T-helper 2 cell treated with Interferon-gamma antibody and Interleukin-4, amounts not matched to agents 5 μg/mL and 100 μg/mL, for 36 hours (primary cell): ENCODE data around the gene JAK1.

ENCODE experiments used
- DNase-seq: peaks from one replicate; pipeline ENCODE4 v3.0.0; 2021; ENCODE audit warnings: low spot score
- H3K27ac Mint-ChIP-seq: one replicate; pipeline ENCODE4 v1.8.0; 2021; ENCODE audit warnings: mild to moderate bottlenecking, mixed read lengths
- H3K27me3 Mint-ChIP-seq: one replicate; pipeline ENCODE4 v1.8.0; 2021; ENCODE audit warnings: low read depth, mixed read lengths
- H3K36me3 Mint-ChIP-seq: one replicate; pipeline ENCODE4 v1.8.0; 2021; ENCODE audit warnings: low read depth, mixed read lengths
- H3K4me1 Mint-ChIP-seq: one replicate; pipeline ENCODE4 v1.8.0; 2021; ENCODE audit warnings: low read depth, mixed read lengths
- H3K4me3 Mint-ChIP-seq: one replicate; pipeline ENCODE4 v1.8.0; 2022; ENCODE audit warnings: mild to moderate bottlenecking, moderate library complexity, mixed read lengths
- H3K9me3 Mint-ChIP-seq: one replicate; pipeline ENCODE4 v1.8.0; 2021; ENCODE audit warnings: mixed read lengths

The JAK1 gene

GRCh38 chr1:64856553-64856952, 109.8 kb downstream of the JAK1 start:
- no peak for DNase-seq
- H3K9me3 Mint-ChIP-seq: no peaks in the 10 kb centered on the region
- peaks cover 72% of the 10 kb centered on the region for H3K36me3 Mint-ChIP-seq
- H3K4me1 Mint-ChIP-seq: no peaks in the 10 kb centered on the region
- H3K27me3 Mint-ChIP-seq: no peaks in the 10 kb centered on the region
- no peak overlapping the region for H3K4me3 Mint-ChIP-seq
- H3K27ac Mint-ChIP-seq: no peak overlapping the region

GRCh38 chr1:64855557-64855956, 110.8 kb downstream of the JAK1 start:
- Mint-ChIP-seq H3K36me3 (peaks cover 72% of the 10 kb centered on the region), H3K9me3 (no peaks in the 10 kb centered on the region), H3K4me1 (no peaks in the 10 kb centered on the region), H3K4me3 (no peak overlapping the region), H3K27ac (no peak overlapping the region), H3K27me3 (no peaks in the 10 kb centered on the region)
- DNase-seq: no peak

GRCh38 chr1:64854674-64855073, 111.7 kb downstream of the JAK1 start:
- peak overlapping the region; percentile 52 for H3K27ac Mint-ChIP-seq

GRCh38 chr1:64851664-64852063, 114.7 kb downstream of the JAK1 start:
- no peaks in the 10 kb centered on the region for H3K4me1 Mint-ChIP-seq
- no peaks in the 10 kb centered on the region for H3K9me3 Mint-ChIP-seq
- H3K36me3 Mint-ChIP-seq: peaks cover 59% of the 10 kb centered on the region
- no peaks in the 10 kb centered on the region for H3K27me3 Mint-ChIP-seq
- H3K27ac Mint-ChIP-seq: no peak overlapping the region
- DNase-seq: no peak
- no peak overlapping the region for H3K4me3 Mint-ChIP-seq

More at GRCh38 chr1:64854674-64855073, 111.7 kb downstream of the JAK1 start:
- no peak for DNase-seq
- no peaks in the 10 kb centered on the region for H3K4me1 Mint-ChIP-seq
- no peaks in the 10 kb centered on the region for H3K9me3 Mint-ChIP-seq
- H3K27me3 Mint-ChIP-seq: no peaks in the 10 kb centered on the region
- H3K4me3 Mint-ChIP-seq: no peak overlapping the region
- H3K36me3 Mint-ChIP-seq: peaks cover 74% of the 10 kb centered on the region

GRCh38 chr1:64850846-64851245, 115.5 kb downstream of the JAK1 start:
- Mint-ChIP-seq H3K27ac (no peak overlapping the region), H3K4me1 (no peaks in the 10 kb centered on the region), H3K36me3 (peaks cover 64% of the 10 kb centered on the region), H3K4me3 (no peak overlapping the region), H3K27me3 (no peaks in the 10 kb centered on the region), H3K9me3 (no peaks in the 10 kb centered on the region)
- no peak for DNase-seq

- H3K4me3 Mint-ChIP-seq: no peak overlapping the region
- peaks cover 60% of the 10 kb centered on the region for H3K36me3 Mint-ChIP-seq
- no peaks in the 10 kb centered on the region for H3K27me3 Mint-ChIP-seq
- no peaks in the 10 kb centered on the region for H3K4me1 Mint-ChIP-seq
- no peak for DNase-seq
- no peaks in the 10 kb centered on the region for H3K9me3 Mint-ChIP-seq
- no peak overlapping the region for H3K27ac Mint-ChIP-seq
These were observed 116.4 kb downstream of the JAK1 start for GRCh38 chr1:64849942-64850341.

- DNase-seq: no peak
- Mint-ChIP-seq H3K4me1 (no peaks in the 10 kb centered on the region), H3K4me3 (no peak overlapping the region), H3K27me3 (no peaks in the 10 kb centered on the region), H3K9me3 (no peaks in the 10 kb centered on the region), H3K36me3 (peaks cover 63% of the 10 kb centered on the region), H3K27ac (no peak overlapping the region)
These were observed 117.5 kb downstream of the JAK1 start for GRCh38 chr1:64848803-64849202.

GRCh38 chr1:64848136-64848535, 118.2 kb downstream of the JAK1 start:
- peaks cover 61% of the 10 kb centered on the region for H3K36me3 Mint-ChIP-seq
- no peaks in the 10 kb centered on the region for H3K4me1 Mint-ChIP-seq
- no peak overlapping the region for H3K27ac Mint-ChIP-seq
- H3K9me3 Mint-ChIP-seq: no peaks in the 10 kb centered on the region
- no peak overlapping the region for H3K4me3 Mint-ChIP-seq
- no peaks in the 10 kb centered on the region for H3K27me3 Mint-ChIP-seq
- no peak for DNase-seq

GRCh38 chr1:64847666-64848065, 118.7 kb downstream of the JAK1 start:
- Mint-ChIP-seq H3K27me3 (no peaks in the 10 kb centered on the region), H3K36me3 (peaks cover 59% of the 10 kb centered on the region), H3K9me3 (no peaks in the 10 kb centered on the region), H3K27ac (no peak overlapping the region), H3K4me3 (no peak overlapping the region), H3K4me1 (no peaks in the 10 kb centered on the region)
- no peak for DNase-seq

- DNase-seq: no peak
- Mint-ChIP-seq H3K36me3 (peaks cover 53% of the 10 kb centered on the region), H3K27me3 (no peaks in the 10 kb centered on the region), H3K9me3 (no peaks in the 10 kb centered on the region), H3K27ac (peak overlapping the region; percentile 15), H3K4me1 (no peaks in the 10 kb centered on the region), H3K4me3 (no peak overlapping the region)
These were observed 119.5 kb downstream of the JAK1 start for GRCh38 chr1:64846573-64847430.

GRCh38 chr1:64845831-64846425, 120.4 kb downstream of the JAK1 start:
- H3K4me3 Mint-ChIP-seq: no peak overlapping the region
- DNase-seq: no peak
- H3K36me3 Mint-ChIP-seq: peaks cover 55% of the 10 kb centered on the region
- no peaks in the 10 kb centered on the region for H3K4me1 Mint-ChIP-seq
- peak overlapping the region; percentile 15 for H3K27ac Mint-ChIP-seq
- H3K9me3 Mint-ChIP-seq: no peaks in the 10 kb centered on the region
- no peaks in the 10 kb centered on the region for H3K27me3 Mint-ChIP-seq

GRCh38 chr1:64844609-64845008, 121.7 kb downstream of the JAK1 start:
- Mint-ChIP-seq H3K4me3 (no peak overlapping the region), H3K4me1 (no peaks in the 10 kb centered on the region), H3K27ac (no peak overlapping the region), H3K27me3 (no peaks in the 10 kb centered on the region), H3K9me3 (no peaks in the 10 kb centered on the region), H3K36me3 (peaks cover 52% of the 10 kb centered on the region)
- DNase-seq: no peak

- H3K27ac Mint-ChIP-seq: no peak overlapping the region
- peaks cover 52% of the 10 kb centered on the region for H3K36me3 Mint-ChIP-seq
These were observed 122.2 kb downstream of the JAK1 start for GRCh38 chr1:64844175-64844574.

GRCh38 chr1:64843675-64844074, 122.7 kb downstream of the JAK1 start:
- H3K4me1 Mint-ChIP-seq: no peaks in the 10 kb centered on the region
- no peaks in the 10 kb centered on the region for H3K9me3 Mint-ChIP-seq
- H3K27me3 Mint-ChIP-seq: no peaks in the 10 kb centered on the region
- no peak overlapping the region for H3K4me3 Mint-ChIP-seq
- no peak for DNase-seq
- H3K27ac Mint-ChIP-seq: no peak overlapping the region
- peaks cover 51% of the 10 kb centered on the region for H3K36me3 Mint-ChIP-seq

More at GRCh38 chr1:64844175-64844574, 122.2 kb downstream of the JAK1 start:
- Mint-ChIP-seq H3K9me3 (no peaks in the 10 kb centered on the region), H3K4me3 (no peak overlapping the region), H3K4me1 (no peaks in the 10 kb centered on the region), H3K27me3 (no peaks in the 10 kb centered on the region)
- DNase-seq: no peak
